Fibroblast of gingiva (primary cell): ENCODE measurements around the gene ANKMY2.
"Not testable (repeated sequence)": the region's sequence is repeated elsewhere in the genome, so short reads cannot be mapped to it uniquely, and the experiment has no call there.

Source experiments
- DNase-seq: peaks from one replicate; pipeline ENCODE4 v3.0.0-alpha.2; 2011; ENCODE audit warnings: low read depth

Gene ANKMY2

DNA sequence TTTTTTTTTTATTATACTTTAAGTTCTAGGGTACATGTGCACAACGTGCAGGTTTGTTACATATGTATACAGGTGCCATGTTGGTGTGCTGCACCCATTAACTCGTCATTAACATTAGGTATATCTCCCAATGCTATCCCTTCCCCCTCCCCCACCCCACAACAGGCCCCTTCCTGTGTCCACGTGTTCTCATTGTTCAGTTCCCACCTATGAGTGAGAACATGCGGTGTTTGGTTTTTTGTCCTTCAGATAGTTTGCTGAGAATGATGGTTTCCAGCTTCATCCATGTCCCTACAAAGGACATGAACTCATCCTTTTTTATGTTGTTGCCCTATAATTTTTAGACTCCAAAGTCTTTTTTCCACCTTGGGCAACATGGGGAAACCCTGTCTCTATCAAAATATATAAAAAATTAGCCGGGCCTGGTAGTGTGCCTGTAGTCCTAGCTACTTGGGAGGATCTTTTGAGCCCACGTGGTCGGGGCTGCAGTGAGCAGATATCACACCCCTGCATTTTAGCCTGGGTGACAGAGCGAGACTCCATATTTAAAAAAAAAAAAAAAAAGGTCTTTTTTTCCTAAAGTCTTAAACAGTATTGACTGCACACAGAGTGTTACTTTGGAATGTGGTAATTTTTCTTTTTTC is 14.4 kb upstream of the ANKMY2 start:
- DNase-seq, result not testable (repeated sequence)

DNA sequence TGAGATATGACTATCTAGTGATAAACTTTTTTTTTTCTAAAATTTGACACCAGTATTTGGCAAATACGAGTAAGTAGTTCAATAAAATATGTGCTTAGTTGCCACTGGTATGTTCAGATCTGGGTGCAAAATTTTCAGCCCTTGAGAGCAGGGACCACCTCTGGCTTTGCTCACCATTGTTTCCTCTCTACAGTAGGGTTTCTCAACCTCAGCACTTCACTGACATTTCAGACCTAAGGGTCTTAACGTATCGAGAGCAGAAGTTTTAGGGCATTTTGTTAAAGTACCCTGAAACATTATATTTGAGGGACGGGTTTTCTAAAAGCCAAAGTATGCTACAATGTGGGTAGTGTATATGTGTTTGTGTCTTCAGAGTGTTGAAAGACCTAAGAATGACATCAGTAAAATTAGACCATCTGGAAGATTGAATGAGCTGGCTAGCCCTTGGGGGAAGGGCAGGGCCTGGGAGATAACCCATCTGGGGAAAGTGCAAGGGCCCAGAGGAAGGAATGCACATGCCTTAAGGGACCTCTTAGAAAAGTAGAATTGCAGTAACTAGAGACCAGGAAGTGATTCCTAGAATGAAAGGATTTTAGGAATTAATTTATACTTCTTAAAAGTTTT is 12.2 kb upstream of the ANKMY2 start:
- DNase-seq, result peak; percentile 85

DNA sequence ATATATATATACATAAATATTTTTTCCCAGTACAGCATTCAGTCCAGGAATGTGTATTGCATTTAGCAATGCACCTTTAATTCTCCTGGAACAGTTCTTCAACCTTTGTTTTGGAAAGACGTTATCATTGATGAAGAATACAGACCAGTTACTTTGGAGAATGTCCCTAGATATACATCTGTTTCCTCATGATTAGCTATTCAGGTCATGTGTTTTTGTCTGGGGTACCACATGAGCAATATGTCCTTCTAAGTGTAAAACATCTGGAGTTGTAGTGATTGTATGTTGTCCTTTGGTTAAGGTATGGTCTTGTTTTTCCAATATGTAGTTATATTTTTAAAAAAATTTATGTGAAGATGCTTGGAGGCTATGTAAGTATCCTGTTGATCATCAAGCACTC is 10.6 kb upstream of the ANKMY2 start:
- DNase-seq, result no peak

DNA sequence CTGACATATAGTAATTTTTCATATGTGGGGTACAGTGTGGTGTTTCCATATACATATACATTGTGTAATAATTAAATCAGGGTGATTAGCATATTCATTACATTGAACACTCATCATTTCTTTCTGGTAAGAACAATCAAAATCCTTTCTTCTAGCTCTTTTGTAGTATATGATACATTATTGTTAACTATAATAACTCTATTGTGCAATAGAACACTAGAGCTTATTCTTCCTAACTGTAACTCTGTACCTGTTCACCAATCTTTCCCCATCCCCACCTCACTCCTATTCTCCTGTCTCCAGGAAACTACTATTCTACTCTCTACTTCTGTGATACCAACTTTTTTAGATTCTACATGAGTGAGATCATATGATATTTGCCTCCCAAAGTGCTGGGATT is 9.8 kb upstream of the ANKMY2 start:
- no peak for DNase-seq

DNA sequence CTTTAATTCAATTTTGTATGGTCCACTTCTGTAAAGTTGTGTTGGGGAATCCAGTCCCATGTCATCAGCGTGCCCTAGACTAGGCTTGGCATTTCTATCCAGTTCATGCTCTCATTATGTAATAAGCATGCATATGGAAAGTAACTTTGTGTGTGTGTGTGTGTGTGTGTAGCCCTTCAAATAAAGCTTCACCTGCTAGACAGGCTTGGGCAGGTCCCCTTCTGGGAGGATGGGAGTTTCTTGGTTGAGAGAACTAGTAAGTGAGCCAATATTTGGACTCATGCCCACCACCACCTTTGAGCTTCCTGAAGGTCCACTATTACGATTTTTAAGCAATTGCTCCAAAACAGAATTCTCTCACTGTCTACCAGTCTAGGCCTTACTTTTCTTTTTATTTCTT is 7.3 kb upstream of the ANKMY2 start:
- DNase-seq, result no peak

DNA sequence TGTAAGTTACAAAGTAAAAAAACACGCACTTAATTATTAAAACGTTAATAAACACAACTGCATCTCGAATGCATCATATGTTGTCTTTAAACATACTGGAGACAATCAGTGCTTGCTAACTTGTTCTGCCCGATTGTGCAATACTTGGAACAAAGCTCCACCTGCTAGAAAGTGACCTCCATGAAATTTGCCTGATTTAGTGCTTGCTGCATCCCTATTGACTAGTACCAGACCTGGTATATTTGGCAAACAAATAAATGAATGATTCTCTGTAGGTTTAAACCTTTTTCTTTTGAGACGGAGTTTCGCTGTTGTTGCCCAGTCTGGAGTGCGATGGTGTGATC is 6.7 kb upstream of the ANKMY2 start:
- DNase-seq, result no peak

DNA sequence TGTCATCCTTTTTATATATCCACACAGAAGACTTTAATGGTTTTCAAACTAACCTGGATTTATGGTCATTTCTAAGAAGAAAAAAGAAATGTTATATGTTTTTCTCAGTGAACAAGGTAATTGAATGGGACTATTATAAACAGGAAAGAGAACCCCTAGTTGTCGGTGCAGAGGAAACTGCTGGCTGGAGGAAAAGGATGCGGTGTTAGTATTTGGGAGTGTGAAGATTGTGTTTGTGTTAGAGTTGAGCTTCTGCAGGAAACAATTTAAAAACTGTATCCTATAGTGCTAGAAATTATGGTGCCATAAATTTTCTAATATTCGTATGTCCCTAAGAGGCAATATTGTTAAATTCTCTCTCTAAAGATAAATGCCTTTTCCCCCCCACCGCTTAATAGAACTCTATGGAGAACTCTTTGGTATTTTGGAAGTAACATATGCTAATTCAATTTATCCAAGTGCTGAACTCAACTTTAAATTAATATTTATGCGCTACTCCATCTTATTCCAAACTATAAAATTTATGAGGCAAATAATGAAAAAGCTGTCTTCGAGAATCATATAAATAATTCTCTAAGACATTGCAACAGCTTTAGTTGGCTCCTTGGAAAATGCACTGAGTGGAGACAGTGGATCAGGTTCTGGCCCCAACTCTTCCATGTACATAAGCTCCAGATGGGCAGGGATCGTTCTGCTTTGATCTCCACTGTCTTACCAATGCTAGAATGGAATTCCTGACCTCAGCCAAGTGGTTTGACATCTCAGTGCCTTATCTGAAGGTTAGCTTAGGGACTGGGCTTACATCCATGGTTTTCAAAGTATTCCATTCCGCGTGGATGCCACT is 6.1 kb upstream of the ANKMY2 start:
- DNase-seq, result no peak

DNA sequence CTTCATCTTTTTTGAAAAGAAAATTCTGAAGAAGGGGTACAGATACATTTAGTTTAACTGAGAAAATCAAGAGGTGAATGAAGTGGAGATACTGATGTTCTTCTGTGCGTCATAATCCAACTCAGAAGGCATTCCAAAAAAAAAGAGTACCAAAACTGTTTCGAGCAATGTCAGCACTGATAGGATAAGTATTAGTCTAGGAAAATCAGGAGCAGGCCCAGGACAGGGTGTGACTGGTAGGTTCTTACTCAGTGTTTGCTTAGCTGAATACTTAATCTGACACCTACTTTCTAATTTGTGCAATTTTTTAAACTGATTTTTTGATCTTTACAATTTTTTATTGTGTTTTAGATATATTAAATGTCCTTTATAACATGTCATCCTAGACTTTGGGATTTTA is 4.7 kb upstream of the ANKMY2 start:
- no peak for DNase-seq

DNA sequence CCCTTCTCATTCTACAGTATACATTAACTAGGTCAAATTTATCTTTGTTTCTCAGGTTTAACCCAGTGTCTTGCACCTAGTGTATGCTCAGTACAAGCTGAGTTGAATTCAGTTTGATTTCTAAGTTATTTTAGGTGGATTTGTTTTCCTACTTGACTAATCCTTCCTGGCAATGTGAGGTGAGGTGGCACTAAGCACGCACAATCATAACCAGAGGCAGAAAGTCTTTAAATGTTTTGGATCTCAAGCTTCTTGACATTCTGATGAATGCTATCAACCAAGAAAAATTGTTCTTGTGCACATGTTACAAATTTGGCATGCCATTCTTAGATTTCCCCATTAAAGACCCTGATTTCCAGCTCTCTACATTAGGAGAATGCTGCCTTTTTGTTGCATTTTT is 3.6 kb upstream of the ANKMY2 start:
- no peak for DNase-seq

DNA sequence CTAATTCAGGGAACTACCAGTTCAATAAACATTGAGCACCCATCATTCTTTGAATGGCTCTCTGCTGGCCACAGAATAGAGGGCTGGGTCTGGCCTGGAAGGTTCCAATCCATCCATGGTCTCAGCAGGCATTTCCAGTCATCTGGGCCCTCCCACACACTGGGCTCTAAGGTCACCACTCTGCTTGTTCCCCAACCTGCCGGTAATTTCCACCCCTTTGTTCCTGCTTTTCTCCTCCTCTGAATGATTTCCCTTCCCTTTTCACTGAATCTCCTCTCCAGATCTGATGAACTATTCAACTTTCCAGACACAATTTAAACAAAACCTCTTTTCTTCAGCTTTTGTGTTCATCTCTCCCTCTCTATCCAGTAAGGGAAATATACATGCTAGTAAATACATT is 3.0 kb upstream of the ANKMY2 start:
- no peak for DNase-seq

DNA sequence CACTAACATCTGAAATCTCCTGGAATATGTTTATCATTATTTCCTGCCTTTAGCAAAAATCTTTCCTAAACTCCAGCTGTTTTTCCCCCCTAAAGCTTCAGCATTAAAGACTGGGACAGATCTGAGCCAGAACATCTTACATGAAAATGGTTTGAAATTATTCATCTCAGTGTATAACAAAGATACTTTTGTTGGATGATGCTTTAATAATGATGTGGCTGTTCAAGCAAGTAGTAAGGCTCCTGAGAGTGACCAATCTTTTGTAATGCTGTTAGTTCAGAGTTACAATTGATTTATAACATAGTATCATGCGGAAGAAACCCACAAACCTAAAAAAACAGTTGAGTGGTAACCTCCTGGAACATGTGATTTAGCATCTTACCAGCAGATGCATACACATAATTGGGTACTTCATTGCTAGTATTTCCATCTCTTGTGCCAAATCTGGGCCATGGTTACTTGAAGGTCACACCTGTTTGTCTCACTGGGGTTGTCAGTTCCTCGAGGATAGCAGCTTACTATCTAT is 1.9 kb upstream of the ANKMY2 start:
- DNase-seq, result no peak

DNA sequence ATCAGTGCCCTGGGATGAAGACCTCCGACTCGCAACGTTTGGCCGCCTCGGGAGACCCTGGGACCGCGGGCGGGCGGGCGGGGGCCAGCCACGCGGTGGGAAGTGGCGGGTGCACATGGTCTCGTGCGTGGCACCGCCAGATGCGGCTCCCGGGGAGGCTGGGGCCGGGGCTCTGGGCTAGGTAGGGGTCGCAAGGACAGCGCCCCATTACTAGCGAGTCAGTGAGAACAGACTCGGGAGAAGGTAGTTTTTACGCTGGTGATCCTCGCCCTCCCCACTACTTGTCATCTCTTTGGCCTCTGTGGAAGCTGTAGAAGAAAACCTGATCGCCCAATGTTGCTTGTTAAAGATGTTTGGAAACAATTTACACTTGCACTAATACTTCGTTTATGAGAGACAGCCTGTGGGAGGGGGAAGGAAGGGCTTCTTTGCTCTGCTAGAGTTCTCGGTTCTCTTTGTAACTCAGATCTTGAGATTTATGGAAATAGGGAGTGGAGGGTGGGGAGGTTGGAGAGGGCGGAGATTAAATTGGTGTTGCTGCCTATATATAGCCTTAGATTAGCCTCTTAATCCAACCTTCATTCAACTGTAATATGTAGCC is 1.0 kb upstream of the ANKMY2 start:
- no peak for DNase-seq

DNA sequence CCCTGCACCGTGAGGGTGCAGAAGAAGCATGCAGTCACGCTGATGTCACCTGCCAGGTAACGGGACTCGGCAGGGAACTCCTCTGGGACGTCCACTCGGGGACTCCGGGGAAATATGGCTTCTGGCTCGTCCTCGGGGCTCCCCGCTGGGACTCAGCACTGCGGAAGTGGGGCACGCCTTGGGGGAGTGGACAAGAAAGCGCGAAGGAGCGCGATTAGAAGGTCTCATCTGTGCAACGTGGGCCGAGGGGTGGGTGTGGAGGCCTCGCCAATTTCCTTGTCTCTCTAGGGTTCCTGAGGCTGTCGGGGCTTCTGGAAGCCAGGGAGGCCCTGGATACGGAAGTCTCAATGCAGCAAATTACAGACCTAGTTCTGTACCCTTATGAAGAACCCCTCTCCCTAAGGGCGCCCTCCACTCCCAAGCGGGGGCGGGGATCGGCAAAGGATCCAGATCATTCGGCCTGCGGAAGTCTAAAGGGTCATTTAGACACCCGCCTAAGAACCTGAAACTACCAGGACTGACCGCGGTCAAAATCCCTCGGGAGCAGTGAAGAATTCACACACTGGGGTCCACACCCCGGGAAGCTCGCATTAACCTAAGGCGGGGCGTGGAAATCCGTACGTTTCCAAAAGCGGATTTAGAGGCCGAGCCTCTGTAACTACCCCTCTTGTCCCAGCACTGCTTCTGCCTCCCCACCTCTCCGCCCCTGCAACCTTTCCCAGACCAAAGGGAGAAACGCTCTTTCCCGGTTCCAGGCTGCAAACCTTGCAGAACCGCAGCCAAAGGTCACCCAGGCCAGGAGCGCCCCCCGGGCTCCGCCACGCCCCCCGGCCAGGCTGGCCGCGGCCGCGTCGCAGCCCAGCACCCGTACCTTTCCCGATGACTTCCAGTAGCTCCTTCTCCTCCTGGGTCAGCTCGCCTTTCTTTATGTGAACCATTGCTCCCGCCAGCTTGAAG is 640 bp downstream of the ANKMY2 start:
- DNase-seq, result peak; percentile 53

DNA sequence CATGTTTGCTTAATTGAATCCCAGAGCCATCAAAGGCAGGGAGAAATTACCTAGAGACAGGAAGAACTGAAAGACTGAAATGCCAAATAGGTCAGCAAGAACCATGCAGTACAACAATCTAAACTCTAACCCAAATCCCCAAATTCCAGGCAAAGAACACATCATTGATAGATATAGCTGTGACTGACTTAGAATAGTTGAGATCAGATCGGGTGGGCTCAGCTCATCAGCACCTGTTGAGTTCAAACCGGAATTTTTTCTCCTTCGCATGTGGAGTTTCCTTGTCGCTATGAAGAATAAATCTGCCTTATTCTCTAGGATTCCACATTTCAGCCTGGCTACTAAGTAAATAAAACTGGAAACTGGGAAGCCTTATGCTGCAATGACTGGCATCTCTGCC is 1.4 kb downstream of the ANKMY2 start:
- no peak for DNase-seq

DNA sequence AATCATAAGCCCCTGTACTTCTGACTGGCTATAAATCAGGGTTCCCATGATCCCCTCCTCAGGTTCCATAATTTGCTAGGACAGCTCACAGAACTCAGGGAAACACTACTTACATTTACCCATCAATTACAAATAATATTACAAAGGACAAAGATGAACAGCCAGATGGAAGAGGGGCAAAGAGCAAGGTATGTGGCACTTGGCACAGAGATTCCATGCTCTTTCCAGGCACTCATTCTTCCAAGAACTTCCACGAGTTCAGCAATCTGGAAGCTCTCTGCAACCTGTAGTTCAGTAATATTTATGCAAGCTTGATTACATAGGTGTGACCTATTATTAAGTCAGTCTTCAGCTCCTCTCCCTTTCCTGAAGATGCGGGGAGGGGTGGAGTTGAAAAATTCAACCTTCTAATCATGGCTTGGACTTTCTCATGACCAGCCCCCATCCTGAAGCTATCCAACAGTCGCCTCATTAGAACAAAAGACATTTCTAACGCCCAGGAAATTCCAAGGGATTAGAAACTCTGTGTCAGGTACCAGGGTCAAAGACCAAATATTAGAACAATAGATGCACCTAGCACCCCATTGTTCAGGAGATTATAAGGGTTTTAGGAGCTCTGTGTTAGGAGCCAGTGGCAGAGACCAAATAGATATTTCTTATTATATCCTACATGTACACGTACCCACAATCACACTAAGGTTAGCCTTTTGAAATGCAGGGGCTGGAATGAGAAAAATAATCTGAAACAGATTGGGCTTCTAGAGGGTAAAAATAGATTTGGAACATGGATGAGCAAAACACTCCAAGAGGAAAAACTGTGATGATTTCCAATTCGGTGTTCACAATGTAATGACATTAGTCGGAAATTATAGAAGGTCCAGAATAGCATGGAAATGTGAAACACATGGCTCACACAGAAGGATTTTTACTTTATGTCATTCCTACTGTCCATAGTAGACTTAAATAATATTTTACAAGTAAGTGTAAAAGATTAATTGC is 7.0 kb downstream of the ANKMY2 start:
- DNase-seq, result peak; percentile 16

DNA sequence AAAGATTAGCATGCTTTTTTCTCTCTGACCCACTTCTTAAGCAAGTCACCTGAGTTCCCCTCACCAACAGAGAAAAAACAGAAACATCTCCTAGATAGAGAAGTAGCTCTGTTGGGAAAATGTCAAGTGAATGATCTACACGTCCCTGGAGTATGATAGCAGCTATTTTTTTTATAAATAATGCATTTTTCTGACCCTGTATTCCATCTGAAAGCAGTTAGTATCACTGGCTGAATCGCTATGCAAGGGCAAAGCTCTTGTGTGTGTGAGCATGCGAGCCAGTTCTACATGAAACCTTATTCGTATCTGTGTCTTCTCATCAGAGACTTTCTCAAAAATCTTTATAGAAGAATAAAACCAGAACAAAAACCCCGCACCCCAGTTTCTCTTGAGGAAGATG is 8.2 kb downstream of the ANKMY2 start:
- peak; percentile 72 for DNase-seq

DNA sequence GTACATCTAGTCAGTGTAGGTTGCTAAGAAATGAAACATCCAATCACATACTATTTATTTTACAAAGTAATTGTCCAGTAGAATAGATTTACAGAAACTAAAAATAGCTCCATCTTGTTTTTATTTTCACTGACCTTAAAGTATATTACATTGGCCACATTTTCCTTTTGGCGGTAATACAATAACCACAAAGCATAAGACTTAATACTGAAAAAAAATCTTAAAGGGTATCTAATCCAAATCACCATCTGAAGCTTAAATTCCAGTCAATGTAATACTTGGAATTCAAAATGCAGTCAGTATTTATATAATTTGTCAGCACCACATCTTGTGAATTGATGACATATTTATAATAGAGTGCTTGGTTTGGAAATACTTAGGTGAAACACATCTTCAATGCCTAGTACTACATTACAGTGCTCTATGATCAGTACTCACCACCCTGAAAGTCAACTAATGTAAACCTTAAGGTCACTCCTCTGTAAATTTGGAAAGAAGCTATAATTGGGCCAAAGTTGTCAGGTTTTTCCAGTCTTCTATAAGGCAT is 8.9 kb downstream of the ANKMY2 start:
- peak; percentile 94 for DNase-seq

DNA sequence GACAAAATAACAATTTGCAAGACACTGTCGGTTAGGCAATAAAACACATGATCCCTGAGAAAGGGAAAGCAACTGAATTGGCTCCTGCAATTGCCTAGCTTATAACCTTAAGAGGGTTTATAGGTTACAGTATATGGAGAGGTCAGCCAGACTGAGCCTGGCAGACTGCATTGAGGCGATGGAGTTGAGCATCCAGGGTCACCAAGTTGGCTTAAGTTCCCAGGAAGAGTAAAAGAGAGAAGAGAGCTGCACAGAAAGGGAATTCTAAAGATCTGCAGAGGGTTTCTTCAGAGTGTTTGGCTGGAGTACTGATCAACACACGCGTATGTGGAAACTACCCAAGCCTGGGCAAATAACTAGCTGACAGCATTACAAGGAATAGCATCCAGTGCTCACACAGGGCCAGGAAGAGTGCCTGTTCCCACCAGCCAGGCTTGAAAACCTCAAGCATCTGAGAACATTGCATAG is 11.2 kb downstream of the ANKMY2 start:
- DNase-seq, result peak; percentile 91

DNA sequence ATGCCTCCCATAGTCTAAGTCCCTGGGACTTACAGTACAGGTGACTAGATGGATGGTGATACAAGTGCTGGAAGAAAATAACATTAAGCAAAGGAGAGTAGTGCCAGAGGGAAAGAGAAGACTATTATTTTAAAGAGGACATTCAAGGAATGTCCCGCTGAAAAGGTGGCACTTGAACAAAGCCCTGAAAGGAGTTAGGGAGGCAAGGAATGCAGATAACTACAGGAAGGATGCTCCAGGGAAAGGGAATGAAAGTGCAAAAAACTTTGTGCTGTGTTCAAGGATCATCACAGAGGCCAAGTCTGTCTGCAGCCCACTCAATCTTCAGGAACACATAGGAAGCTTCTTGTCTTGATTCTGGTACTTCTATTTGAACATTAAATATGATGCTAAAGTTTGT is 14.9 kb downstream of the ANKMY2 start:
- no peak for DNase-seq

DNA sequence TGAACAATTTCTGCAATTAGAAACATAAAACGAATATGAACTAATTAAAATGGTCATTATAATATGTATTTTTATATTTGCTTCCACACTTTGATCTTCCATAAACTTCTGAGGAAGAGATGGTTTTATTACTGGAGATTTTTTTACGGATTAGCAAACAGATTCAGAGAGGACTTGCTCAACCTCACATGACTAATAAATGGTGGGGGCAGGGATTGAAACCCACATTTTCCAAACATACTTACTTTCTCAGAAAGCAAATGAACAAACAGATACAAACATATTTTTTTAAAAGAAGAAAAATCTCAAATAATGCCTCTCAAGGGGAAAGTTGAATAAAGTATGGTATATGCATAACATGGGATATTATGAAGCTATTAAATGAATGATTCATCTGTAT is 18.3 kb downstream of the ANKMY2 start:
- peak; percentile 49 for DNase-seq
